Heart left ventricle (tissue), 16 donors: ENCODE data around the gene PSMD9. TPM values are rescaled to one million over a fixed set of nuclear protein-coding genes. Genes with fewer than 3 reads are reported as not detected.

Experiments
- ATAC-seq, 4 donors: fragments of 200-7000 bp; cut with Tn5 transposase; one replicate each; pipeline ENCODE4 v1.9.1; 2020 to 2022; ENCODE audit warnings: moderate library complexity in 4 of 4, mild to moderate bottlenecking in 3 of 4, moderate number of reproducible peaks in 1 of 4
- DNase-seq, 5 donors: peaks; one replicate each; pipeline ENCODE4 v3.0.0-alpha.2; 2020
- H3K27ac ChIP-seq, 12 donors: fragments of 200-600 bp; sonication (generic) in 4 of 12; one replicate each; pipeline versions ENCODE4 v1.5.0 to v1.8.0; 2016 to 2022; ENCODE audit warnings: mild to moderate bottlenecking in 2 of 12
- H3K27me3 ChIP-seq, 9 donors: fragments of 200-600 bp; sonication (generic) in 2 of 9; one replicate each; pipeline versions ENCODE4 v1.5.1 to v1.8.0; 2016 to 2022; ENCODE audit warnings: mild to moderate bottlenecking in 3 of 9
- H3K36me3 ChIP-seq, 9 donors: fragments of 200-600 bp; sonication (generic) in 2 of 9; one replicate each; pipeline versions ENCODE4 v1.5.0 to v1.8.0; 2018 to 2022; ENCODE audit warnings: mild to moderate bottlenecking in 2 of 9
- H3K4me1 ChIP-seq, 12 donors: fragments of 200-600 bp; sonication (generic) in 4 of 12; one replicate each; pipeline versions ENCODE4 v1.5.0 to v1.8.0; 2016 to 2022; ENCODE audit warnings: mild to moderate bottlenecking in 3 of 12
- H3K4me3 ChIP-seq, 12 donors: fragments of 200-600 bp; sonication (generic) in 4 of 12; one replicate each; pipeline versions ENCODE4 v1.5.0 to v1.8.0; 2017 to 2022; ENCODE audit warnings: mild to moderate bottlenecking in 9 of 12, moderate library complexity in 4 of 12
- H3K9me3 ChIP-seq, 12 donors: fragments of 200-600 bp; sonication (generic) in 4 of 12; one replicate each; pipeline versions ENCODE4 v1.5.0 to v1.8.0; 2016 to 2022; ENCODE audit warnings: mild to moderate bottlenecking in 1 of 12
- CTCF ChIP-seq, 12 donors: fragments of 200-600 bp; sonication (generic) in 4 of 12; IDR thresholded peaks; one replicate each; pipeline versions ENCODE4 v1.5.0 to v1.8.0; 2018 to 2022; ENCODE audit warnings: antibody characterized with exemption in 12 of 12, mild to moderate bottlenecking in 5 of 12
- POLR2A ChIP-seq, 2 donors: fragments of 450-650 bp; IDR thresholded peaks; one replicate each; pipeline ENCODE4 v1.6.1; 2017; ENCODE audit warnings: antibody characterized with exemption in 2 of 2, mild to moderate bottlenecking in 2 of 2, moderate library complexity in 2 of 2
- WGBS, 4 donors: extraction: QIAGEN DNeasy Blood & Tissue Kit in 2 of 4; methylation state at CpG; one replicate each; pipeline versions ENCODE4 v1.1.5 to v1.1.7; 2013 to 2018; 5-methylcytosine and 5-hydroxymethylcytosine counted together
- intact Hi-C, 10 donors: fragments of 100-400 bp; cut with DNase I; formaldehyde crosslinking; loops; one replicate each; pipeline versions ENCODE4 v1.11.1 to v1.14.2; 2022
- polyA plus RNA-seq, 2 donors: library from polyadenylated mRNA; stranded (reverse); fragments of 200-250 nt; gene quantifications; one replicate each; pipeline ENCODE4 v1.2.3, GENCODE V29; 2013
- total RNA-seq, 9 donors: library from RNA; depleted of rRNA in 2 of 9; stranded (reverse); fragments of >200 nt in 2 of 9; fragmentation: NEBNext Ultra II Directional in 3 of 9; extraction: Animal tissue kit (Norgen Biotek cat#: 25700) in 3 of 9; gene quantifications; one replicate each; pipeline versions ENCODE4 v1.1.0 to v1.2.4, GENCODE V29; 2016 to 2023
- donor health status: ischemic (EF 13 %, LVEDD 7.1; RV severe dilation, severe dysfunction).
- donor health status: healthy with polysubstance abuse.
- donor health status: DM: no; HTN: yes; CAD: no.
- donor health status: DM: no; HTN: no; CAD: no.
- donor health status: ischemic (EF 25% LVEDD 6.9; RV normal size, moderate dysfunction).
- donor health status: ischemic (EF 25% LVEDD 5.7; RV mildly dilated, moderate dysfunction).
- donor health status: healthy.
- donor health status: DM: yes; HTN: yes; CAD: no.
- donor health status: ischemic (EF 35%, LVEDD 5.7; RV mildly dilated, moderate dysfunction).
- donor health status: nonischemic (EF 11% LVEDD 7.7; RV severe dilation, severe dysfunction).
- donor health status: DM: yes; HTN: yes; CAD: no.
- donor health status: PGD.
- donor health status: ischemic (EF 29% LVEDD 5.4; RV normal size, mild dysfunction).
- donor health status: nonischemic (EF 23%, LVEDD 6.1; RV moderate dilation, normal function).

The PSMD9 gene
- total and polyA plus RNA-seq, 11 donors: 24.8 to 133 (median 37.9) TPM

GRCh38 chr12:121943926-121944325 lies 55.3 kb downstream of the PSMD9 start:
- no peaks in the 10 kb centered on the region for H3K36me3 ChIP-seq
- no peak for DNase-seq
- H3K9me3 ChIP-seq: no peaks in the 10 kb centered on the region
- ATAC-seq: no peak
- no peak for TF ChIP-seq CTCF (IDR thresholded peaks at IDR 0.05)
- no peak for TF ChIP-seq POLR2A (IDR thresholded peaks at IDR 0.05)
- H3K27ac ChIP-seq: no peak overlapping the region
- no peaks in the 10 kb centered on the region for H3K4me1 ChIP-seq
- intact Hi-C loops: no loop called here
- no peaks in the 10 kb centered on the region for H3K27me3 ChIP-seq
- H3K4me3 ChIP-seq: no peak overlapping the region

GRCh38 chr12:121946313-121947025 lies 57.9 kb downstream of the PSMD9 start:
- ATAC-seq: no peak

GRCh38 chr12:121947981-121948380 lies 59.4 kb downstream of the PSMD9 start:
- intact Hi-C loops: no loop called here
- TF ChIP-seq CTCF (IDR thresholded peaks at IDR 0.05) (no peak), POLR2A (IDR thresholded peaks at IDR 0.05) (no peak)
- WGBS, 4 donors: 71 to 85% (median 74%) methylated on average over 2 of the region's 2 CpGs

More at GRCh38 chr12:121946313-121947025, 57.9 kb downstream of the PSMD9 start:
- WGBS, 4 donors: 93 to 100% (median 96%) methylated on average over 2 of the region's 2 CpGs
- no peak for DNase-seq
- intact Hi-C loops: no loop called here
- no peak for TF ChIP-seq POLR2A (IDR thresholded peaks at IDR 0.05)
- TF ChIP-seq CTCF (IDR thresholded peaks at IDR 0.05): no peak
- H3K9me3 ChIP-seq: no peaks in the 10 kb centered on the region
- no peaks in the 10 kb centered on the region for H3K27me3 ChIP-seq
- no peak overlapping the region for H3K4me3 ChIP-seq
- no peaks in the 10 kb centered on the region for H3K36me3 ChIP-seq
- H3K27ac ChIP-seq: no peak overlapping the region
- no peaks in the 10 kb centered on the region for H3K4me1 ChIP-seq

GRCh38 chr12:121949648-121950397 lies 61.2 kb downstream of the PSMD9 start:
- no peaks in the 10 kb centered on the region for H3K36me3 ChIP-seq
- ATAC-seq: no peak
- no peaks in the 10 kb centered on the region for H3K27me3 ChIP-seq
- H3K9me3 ChIP-seq: peaks cover 0 to 4% (median 0%) of the 10 kb centered on the region in 12 donors
- no peak overlapping the region for H3K4me3 ChIP-seq
- no peak overlapping the region for H3K27ac ChIP-seq
- no peak for TF ChIP-seq POLR2A (IDR thresholded peaks at IDR 0.05)
- no peak for TF ChIP-seq CTCF (IDR thresholded peaks at IDR 0.05)
- H3K4me1 ChIP-seq: no peaks in the 10 kb centered on the region
- no peak for DNase-seq
- 54 to 62% (median 59%) methylated on average over 4 of the region's 4 CpGs for WGBS, 4 donors
- intact Hi-C loops: loop anchor here in 1 of 10 donors (10.0 kb wide), 1 partner anchor 75 kb away; the partner anchor contains the start of gene BCL7A

More at GRCh38 chr12:121947981-121948380, 59.4 kb downstream of the PSMD9 start:
- Histone ChIP-seq H3K4me3 (no peak overlapping the region), H3K9me3 (no peaks in the 10 kb centered on the region), H3K27me3 (no peaks in the 10 kb centered on the region), H3K27ac (no peak overlapping the region), H3K4me1 (no peaks in the 10 kb centered on the region), H3K36me3 (no peaks in the 10 kb centered on the region)
- ATAC-seq (no peak), DNase-seq (no peak)
